NB4 (cell line): ENCODE results near the gene C11orf68.

Source experiments
- DNase-seq: peaks from one replicate; pipeline ENCODE4 v3.0.0; 2010; ENCODE audit warnings: low read depth
- H3K4me3 ChIP-seq: one replicate; pipeline ENCODE4 v1.5.1; 2011; ENCODE audit warnings: mild to moderate bottlenecking, low read depth, low read length, moderate library complexity
- MYC ChIP-seq: IDR thresholded peaks from 2 replicates; pipeline ENCODE4 v1.6.1; 2011; ENCODE audit warnings: low read depth, low read length
- POLR2A ChIP-seq: IDR thresholded peaks from 2 replicates; pipeline ENCODE4 v1.6.1; 2011; ENCODE audit warnings: mild to moderate bottlenecking; ENCODE audit not compliant: insufficient read length; ENCODE audit errors: extremely low read depth
- TF ChIP-seq, protein P1 (sequence below): IDR thresholded peaks from one replicate; pipeline ENCODE4 v1.5.1; 2012; ENCODE audit warnings: low read depth, low read length
- TF ChIP-seq, protein P2 (sequence below): IDR thresholded peaks from 2 replicates; pipeline ENCODE4 v1.6.1; 2011; ENCODE audit warnings: low read depth, low read length

Gene C11orf68

DNA sequence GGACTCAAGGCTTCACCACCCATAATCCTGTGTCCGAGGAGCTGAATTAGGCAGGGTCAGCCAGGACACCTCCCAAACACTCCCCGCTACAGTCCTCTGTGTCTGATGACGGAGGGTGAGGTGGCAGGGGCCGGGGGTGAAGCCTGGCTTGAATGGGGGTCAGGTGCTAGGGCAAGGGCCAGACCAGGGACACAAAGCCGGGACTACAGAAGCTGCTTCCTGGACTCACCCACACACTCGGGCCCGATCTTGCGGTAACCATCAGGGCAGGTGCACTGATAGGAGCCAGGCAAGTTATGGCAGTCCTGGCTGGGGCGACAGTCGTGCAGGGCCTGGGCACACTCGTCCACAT, 48.6 kb downstream of the C11orf68 start:
- DNase-seq, result no peak

DNA sequence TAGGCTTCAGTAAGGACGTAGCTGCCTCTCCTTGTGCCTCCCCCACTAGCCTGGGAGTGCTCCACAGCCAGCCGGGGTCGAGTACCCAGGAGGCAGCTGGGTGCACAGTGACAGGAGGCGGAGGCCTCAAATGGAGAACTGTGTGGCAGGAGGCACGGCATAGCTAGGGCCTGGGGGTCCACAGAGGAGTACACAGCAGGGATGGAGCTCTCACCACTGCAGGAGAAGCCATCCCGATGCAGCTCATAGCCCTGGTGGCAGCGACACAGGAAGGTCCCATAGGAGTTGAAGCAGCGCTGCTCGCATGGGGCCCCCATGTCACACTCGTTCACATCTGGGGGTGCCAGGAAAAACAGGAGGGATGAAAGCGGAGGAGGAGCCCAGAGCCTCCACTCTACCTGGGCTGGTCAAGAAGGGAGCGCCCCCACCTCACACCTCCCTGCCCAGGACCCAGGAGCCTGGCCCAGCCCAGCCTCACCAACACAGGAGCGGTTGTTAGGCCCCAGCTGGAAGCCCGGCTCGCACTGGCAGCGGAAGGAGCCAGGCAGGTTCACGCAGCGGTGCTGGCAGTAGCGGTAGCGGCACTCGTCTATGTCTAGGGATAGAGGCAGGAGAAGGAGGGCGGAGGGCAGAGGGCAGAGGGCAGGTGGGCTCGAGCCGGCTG, 49.1 kb downstream of the C11orf68 start:
- DNase-seq, result no peak

More for the DNA sequence above, 48.6 kb downstream of the C11orf68 start:
- TF ChIP-seq, protein P1, sequence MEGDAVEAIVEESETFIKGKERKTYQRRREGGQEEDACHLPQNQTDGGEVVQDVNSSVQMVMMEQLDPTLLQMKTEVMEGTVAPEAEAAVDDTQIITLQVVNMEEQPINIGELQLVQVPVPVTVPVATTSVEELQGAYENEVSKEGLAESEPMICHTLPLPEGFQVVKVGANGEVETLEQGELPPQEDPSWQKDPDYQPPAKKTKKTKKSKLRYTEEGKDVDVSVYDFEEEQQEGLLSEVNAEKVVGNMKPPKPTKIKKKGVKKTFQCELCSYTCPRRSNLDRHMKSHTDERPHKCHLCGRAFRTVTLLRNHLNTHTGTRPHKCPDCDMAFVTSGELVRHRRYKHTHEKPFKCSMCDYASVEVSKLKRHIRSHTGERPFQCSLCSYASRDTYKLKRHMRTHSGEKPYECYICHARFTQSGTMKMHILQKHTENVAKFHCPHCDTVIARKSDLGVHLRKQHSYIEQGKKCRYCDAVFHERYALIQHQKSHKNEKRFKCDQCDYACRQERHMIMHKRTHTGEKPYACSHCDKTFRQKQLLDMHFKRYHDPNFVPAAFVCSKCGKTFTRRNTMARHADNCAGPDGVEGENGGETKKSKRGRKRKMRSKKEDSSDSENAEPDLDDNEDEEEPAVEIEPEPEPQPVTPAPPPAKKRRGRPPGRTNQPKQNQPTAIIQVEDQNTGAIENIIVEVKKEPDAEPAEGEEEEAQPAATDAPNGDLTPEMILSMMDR, result no peak
- no peak; the same call in 1 of the 2 replicates for TF ChIP-seq MYC
- TF ChIP-seq POLR2A, result no peak
- TF ChIP-seq, protein P2, sequence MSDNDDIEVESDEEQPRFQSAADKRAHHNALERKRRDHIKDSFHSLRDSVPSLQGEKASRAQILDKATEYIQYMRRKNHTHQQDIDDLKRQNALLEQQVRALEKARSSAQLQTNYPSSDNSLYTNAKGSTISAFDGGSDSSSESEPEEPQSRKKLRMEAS, result no peak
- peak overlapping the region; percentile 25 for H3K4me3 ChIP-seq

DNA sequence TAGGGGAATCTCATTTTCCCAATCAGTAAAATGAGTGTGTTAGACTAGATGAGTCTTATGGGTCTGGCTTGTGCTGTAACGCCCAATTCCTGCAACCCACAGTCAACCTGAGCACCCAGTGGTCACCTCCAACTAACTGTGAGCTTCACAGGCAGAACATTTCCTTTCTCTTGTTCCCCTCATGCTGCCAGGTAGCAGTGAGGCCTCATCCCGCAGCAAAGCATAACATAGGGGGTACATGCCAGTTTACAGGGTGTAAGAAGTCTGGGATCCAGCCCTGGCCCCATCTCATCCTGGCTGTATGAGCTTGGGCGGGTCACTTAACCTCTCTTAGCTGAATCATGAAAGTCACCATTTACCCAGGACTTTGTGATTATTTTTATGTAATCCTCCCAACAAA, 50.0 kb downstream of the C11orf68 start:
- H3K4me3 ChIP-seq, result no peak overlapping the region
- DNase-seq, result no peak
- TF ChIP-seq, protein P2, result no peak
- TF ChIP-seq MYC, result no peak
- TF ChIP-seq POLR2A, result no peak
- TF ChIP-seq, protein P1, result no peak

More for the DNA sequence above, 49.1 kb downstream of the C11orf68 start:
- TF ChIP-seq, protein P1, result no peak
- TF ChIP-seq, protein P2, result no peak
- TF ChIP-seq POLR2A (no peak), MYC (no peak)
- no peak overlapping the region for H3K4me3 ChIP-seq

DNA sequence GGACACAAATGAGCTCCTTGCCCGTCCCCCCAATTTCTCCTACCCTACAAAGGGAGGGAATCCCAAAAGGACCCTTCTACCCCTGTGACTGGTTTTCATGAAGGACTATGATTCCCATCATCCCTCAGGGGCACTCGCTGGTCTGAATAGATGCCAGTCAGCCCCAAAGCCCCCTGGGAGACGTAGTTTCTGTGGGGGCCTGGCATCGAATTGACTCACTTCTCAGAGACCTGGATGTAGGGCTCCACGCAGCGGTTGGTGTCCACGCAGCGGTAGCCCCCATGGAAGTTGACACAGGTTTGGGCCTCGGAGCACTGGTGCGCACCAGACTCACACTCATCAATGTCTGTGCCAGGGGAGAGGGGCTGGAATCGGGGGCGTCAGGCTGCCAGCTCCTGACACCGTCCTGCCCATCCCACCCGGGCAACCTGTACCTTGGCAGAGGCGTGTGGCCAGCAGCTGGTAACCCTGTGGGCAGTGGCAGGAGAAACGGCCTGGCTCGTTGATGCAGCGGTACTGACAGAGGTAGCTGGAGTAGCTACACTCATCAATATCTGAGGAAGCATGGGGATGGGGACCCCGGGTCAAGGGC, 50.7 kb downstream of the C11orf68 start:
- H3K4me3 ChIP-seq, result no peak overlapping the region
- TF ChIP-seq, protein P1, result no peak
- TF ChIP-seq MYC (no peak), POLR2A (no peak)
- TF ChIP-seq, protein P2, result no peak
- DNase-seq, result peak; percentile 65

DNA sequence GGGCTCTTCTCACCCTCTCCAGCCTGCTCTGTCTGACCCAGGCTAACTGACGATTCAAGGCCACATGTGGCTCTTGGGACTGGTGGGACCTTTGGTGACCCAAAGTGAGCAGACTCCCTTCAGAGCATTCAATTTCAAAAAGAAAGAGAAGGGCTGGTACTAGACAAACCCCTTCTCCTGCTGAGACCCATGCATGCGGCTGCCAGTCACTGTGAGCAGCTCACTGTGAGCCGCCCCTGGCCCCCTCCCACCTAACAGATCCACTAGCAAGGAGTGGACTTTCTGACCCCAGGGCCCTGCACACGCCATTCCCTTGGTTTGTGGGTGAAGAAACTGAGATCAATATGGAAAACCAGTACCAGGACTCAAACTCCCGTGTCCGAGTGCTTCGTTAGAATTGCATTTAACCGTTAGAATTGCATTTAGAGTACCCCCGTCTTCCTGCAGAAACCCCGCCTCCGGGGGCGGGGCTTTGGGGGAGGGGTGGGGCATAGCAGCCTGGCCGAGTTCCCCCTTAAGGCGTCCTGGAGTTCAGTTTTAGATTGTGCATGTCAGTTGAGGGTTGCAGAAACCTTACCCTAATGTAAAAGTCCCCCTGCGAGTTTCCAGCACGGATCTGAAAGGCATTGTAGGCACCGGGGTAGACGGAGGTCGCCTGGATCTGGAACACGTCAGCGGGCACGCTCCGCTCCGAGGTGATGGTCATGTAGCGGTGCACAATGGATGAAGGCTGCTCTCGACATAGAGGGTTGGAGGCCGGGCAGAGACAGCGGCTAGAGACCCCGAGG, 51.4 kb downstream of the C11orf68 start:
- TF ChIP-seq MYC (0 out of 2 replicates have a peak, but pooled peaks have one; percentile 36), POLR2A (peak; percentile 73)
- TF ChIP-seq, protein P2, result peak; percentile 18
- TF ChIP-seq, protein P1, result no peak
- peak overlapping the region; percentile 42 for H3K4me3 ChIP-seq
- peak; percentile 82 for DNase-seq
